ENCODE results near the gene TIMELESS.

TIMELESS gene

GRCh38 chr12:56374726-56375597 is 74.3 kb downstream of the TIMELESS start:
- H3K36me3 ChIP-seq (ENCODE audit: insufficient read depth, low read depth, low read length): no peaks in the 10 kb centered on the region
- H3K27ac ChIP-seq (ENCODE audit: low read length): no peak overlapping the region
- no peak overlapping the region for H3K9ac ChIP-seq (ENCODE audit: low read depth, low read length)
- H3K27me3 ChIP-seq (ENCODE audit: insufficient read depth, low read length): no peaks in the 10 kb centered on the region
- peaks cover 5% of the 10 kb centered on the region; the same call in 1 of the 2 replicates for H3K4me1 ChIP-seq (ENCODE audit: insufficient read depth, low read length)
- no peak overlapping the region for H3K4me3 ChIP-seq (ENCODE audit: low read length)
- H3K9me3 ChIP-seq (ENCODE audit: insufficient read depth, low read depth, low read length): no peaks in the 10 kb centered on the region; the same call in 1 of the 2 replicates

- Histone ChIP-seq H3K36me3 (ENCODE audit: insufficient read depth, low read depth, low read length) (no peaks in the 10 kb centered on the region), H3K4me1 (ENCODE audit: insufficient read depth, low read length) (peaks cover 5% of the 10 kb centered on the region; the same call in 1 of the 2 replicates), H3K9me3 (ENCODE audit: insufficient read depth, low read depth, low read length) (no peaks in the 10 kb centered on the region; the same call in 1 of the 2 replicates), H3K27ac (ENCODE audit: low read length) (no peak overlapping the region), H3K27me3 (ENCODE audit: insufficient read depth, low read length) (no peaks in the 10 kb centered on the region), H3K4me3 (ENCODE audit: low read length) (no peak overlapping the region), H3K9ac (ENCODE audit: low read depth, low read length) (no peak overlapping the region)
These were observed 75.7 kb downstream of the TIMELESS start for GRCh38 chr12:56373515-56373914.

GRCh38 chr12:56366948-56367347 is 82.3 kb downstream of the TIMELESS start:
- no peaks in the 10 kb centered on the region for H3K36me3 ChIP-seq (ENCODE audit: insufficient read depth, low read depth, low read length)
- H3K9ac ChIP-seq (ENCODE audit: low read depth, low read length): no peak overlapping the region
- H3K4me1 ChIP-seq (ENCODE audit: insufficient read depth, low read length): no peaks in the 10 kb centered on the region
- H3K4me3 ChIP-seq (ENCODE audit: low read length): no peak overlapping the region
- no peak overlapping the region for H3K27ac ChIP-seq (ENCODE audit: low read length)
- H3K27me3 ChIP-seq (ENCODE audit: insufficient read depth, low read length): peaks cover 8% of the 10 kb centered on the region; the same call in 1 of the 2 replicates
- H3K9me3 ChIP-seq (ENCODE audit: insufficient read depth, low read depth, low read length): no peaks in the 10 kb centered on the region
